Fibroblast of skin of back (primary cell): ENCODE results near the gene PRUNE2.
A peak's percentile ranks its signal among the peaks of the same experiment; 100 is the strongest.

Source experiments
- DNase-seq: peaks from one replicate; pipeline ENCODE4 v3.0.0-alpha.2; 2013

Gene PRUNE2

DNA sequence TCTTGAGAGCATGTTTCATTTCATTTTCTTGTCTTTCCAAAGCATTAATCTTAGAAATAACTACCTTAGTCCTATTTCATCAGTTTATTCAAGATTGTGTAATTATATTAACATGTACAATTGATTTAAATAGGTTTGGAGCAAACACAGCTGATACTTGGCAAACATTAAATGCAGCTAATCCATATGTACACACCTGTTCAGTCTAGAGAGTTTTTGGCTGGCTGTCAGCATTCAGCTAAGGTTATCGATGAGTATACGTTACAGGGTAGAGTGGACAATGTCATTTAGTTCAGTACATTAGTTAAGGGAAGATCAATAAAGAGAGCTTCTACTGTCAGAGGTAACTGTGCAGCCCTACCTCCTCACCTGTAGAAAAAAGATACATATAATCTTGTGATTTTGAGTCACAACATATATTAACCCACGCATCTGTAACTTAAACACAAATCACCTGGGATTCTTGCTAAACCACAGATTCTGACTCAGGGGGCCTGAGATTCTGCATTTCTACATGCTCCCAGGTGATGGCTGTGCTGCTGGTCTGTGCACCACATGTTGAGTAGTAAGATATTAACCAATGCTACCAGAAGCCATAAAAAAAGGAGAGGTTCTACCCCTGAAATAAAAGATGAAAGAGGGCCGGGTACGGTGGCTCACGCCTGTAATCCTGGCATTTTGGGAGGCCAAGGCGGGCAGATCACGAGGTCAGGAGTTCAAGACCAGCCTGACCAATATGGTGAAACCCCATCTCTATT lies 175.8 kb downstream of the PRUNE2 start:
- no peak for DNase-seq

DNA sequence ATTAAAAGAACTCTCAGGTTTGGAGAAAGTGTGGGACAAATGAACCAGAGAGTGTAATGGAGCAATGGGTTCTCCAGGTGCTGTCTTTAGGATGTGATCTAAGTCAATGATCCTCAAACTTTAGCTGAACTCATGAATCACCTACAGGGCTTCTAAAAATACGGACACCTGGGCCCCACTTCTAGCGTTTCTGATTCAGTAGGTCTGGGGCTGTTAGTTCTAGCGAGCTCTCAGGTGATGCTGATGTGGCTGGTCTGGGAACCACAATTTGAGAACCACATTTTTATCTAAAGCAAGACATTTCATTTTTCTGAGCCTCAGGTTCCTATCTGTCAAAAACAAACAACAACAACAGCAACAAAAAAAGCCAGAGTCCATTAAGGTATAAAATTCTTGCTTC lies 176.8 kb downstream of the PRUNE2 start:
- DNase-seq: no peak

DNA sequence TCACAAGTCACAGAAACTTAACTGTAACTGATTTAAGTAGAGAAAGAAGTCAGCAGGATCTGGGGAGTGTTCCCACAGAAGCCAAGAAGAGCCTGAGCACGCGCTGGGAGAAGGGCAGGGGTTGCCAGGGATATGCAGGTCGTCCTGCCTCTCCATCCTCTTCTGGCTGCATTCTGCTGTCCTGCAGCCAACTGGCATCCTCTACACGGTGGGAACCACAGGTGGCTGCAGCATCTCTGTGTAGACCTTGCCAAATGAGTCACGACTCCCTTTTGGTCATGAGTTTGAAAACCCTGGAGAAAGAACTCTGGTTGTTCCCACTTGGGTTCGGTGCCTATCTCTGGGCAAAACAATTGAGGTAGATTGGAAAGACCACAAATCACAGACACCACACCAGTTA lies 180.0 kb downstream of the PRUNE2 start:
- no peak for DNase-seq

DNA sequence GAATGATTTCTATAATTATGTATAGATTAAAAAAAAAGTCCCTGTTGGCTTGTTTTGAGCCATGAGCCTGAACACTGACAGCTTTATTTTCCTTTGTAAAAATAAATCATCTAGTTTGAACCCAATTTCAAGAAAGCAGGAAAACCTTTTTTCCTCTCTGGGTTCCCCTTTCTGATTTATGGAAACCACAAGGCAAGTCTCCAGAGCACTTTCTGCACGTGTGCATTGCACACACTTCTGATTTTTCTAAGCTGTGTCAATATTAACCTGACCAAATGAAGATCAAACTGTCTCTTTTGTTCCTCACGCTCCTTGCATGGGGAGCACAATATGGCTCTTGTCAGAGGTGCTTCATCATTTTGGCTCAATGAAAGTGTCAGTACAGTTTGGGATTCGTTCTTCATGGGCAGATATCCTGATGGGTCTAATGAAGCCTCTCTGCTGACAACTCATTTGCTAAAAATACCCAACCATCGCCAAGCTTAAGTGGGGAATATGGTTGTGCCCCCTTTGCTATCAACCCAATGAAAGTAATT lies 180.8 kb downstream of the PRUNE2 start:
- DNase-seq: no peak

DNA sequence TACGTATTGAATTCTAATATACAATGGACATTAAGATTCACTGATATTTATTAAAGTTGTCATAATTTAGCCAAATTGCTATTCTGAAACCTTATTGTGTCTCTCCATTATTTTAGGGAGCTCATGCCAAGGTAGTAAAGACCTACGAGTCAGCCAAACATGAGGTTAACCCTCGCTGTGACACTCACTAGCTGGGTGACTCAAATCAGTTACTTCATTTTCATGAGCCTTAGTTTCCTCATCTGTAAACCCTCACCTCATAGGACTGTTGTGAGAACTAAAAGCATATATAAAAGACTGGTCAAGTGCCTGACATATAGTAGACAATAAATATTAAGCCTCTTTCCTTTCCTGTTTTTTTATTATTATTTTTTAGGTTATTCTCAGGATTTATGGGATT lies 185.7 kb downstream of the PRUNE2 start:
- no peak for DNase-seq

DNA sequence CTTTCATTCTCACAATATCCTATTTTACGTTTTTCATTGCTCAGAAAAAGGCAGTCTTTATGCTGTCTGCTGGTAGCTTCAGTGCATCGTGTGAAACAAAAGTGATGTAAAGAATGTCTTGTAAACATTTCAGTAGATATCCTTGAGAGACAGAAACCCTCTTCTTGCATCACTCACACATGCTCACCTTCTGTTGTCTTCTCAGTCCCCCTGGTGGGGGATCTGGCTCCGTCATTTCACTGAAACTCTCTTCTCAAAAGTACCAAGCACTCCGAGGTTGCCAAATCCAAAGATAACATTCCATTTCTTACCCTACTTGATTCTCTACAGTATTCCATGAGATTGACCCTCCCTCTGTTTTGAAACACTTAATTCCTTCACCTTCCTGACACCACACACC lies 187.7 kb downstream of the PRUNE2 start:
- no peak for DNase-seq

DNA sequence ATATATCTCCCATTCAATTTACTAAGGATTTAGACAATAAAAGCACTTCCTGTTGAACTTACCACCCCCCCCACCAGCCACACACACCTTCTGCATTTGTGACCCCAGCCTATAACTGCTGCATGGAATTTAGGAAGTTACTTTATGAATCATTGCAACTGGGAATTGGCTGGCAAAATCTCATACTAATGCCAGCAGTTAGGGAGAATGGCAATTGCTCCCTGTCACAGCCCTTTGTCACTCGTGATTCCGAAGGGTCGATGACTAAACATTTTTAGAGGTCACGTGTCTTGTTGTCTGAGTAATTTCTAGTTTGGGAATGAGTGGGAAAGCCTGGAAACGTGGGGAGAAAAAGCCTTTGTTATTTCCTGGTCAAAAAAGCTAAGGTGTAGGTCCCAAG lies 188.3 kb downstream of the PRUNE2 start:
- peak; percentile 74 for DNase-seq

DNA sequence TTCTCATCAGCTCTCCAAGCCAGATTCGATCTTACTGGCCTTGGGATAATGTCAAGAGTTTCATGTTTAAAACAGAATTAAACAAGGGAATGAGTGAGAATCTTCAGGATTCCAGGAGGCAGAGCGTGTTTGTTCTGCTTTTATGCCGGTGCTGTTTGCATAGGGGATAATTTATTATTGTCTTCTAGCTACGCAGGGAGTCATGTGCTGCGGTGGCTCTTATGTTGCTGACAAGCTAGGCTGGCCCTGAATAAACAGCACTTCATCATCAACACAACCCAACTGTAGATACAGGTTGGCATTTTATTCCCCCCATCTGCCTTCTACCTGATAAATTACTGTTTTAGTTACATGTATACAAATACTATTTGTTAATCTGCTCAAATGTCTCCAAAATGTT lies 188.7 kb downstream of the PRUNE2 start:
- DNase-seq: no peak

DNA sequence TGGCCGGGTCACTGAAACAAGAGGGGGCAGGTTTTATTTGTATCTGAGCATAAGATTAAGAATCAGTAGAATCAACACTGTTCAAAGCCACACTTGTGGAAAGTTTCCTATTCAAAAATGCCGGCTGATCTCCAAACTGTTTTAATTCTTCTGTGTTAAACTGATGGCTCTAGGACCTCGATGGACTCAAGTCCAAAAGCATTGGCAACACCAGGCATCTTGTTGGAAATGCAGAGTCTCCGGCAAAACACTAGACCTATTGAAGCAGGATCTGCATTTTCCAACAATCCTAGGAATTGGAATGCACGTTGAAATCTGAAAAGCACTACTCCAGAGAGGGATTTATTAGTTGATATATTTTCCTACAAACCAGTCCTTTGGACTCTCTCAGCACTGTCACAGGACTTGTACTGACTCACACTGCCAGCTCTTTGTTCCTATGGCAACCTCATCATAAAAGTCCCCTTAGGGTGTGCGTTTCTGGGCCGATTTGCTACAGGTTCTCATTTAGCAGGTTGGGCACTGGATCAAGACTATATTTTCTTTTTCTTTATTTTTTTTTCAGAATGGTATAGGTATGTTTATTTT lies 189.7 kb downstream of the PRUNE2 start:
- DNase-seq: no peak

DNA sequence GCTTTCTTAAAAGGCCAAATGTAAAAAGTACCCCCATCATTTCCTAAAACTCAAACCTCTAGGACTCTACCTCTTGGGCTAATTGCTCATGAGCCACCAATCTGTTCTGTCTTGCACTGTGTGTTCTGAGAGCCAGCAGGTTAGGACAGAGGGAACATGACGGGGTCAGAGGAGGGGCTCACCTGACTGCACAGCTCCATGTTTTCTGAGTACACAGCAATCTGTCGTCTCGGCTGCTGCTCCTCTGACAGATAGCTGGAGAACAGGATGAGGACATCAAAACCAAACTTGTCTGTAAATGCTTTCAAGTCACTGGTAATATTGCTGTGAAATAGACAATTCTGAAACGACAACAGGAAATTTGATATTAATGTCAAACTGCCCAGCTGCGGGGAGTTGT lies 192.5 kb downstream of the PRUNE2 start:
- DNase-seq: no peak

DNA sequence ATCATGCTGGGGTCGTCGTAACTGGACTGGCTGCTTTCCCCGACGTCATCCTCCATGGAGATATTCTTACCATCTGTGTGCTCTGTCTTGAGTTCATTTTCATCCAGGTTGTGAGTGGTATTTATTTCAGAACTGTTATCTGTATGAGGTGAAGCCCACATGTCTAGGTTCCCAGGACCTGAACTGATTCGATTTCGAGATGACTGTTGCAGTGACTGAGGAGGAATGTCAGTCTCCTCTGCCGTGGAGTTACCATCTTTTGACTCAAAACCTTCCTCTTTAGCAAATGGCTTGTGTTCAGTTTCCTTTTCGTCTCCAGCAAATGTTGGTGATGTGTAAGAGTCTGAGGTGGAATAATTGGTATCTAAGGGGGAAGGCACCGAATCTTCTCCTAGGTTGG lies 196.9 kb downstream of the PRUNE2 start:
- no peak for DNase-seq

DNA sequence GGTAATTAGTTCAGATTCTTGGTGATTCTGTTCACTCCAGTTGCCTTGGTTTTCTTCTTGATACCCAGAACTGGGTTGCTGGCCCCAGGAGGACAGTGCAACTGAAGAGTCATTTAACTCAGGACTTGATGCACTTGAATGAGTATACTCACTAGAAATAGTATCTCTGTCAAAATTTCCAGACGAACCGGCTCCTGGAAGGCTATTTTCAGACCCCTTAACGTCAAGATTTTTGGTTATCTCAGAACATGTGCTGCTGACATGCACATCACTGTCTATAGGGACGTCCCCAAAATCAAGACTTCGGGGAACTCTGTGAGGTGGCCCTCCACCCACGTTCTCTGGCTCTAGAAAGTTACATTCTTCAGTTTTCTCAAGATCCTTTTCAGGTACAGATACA lies 198.4 kb downstream of the PRUNE2 start:
- no peak for DNase-seq

DNA sequence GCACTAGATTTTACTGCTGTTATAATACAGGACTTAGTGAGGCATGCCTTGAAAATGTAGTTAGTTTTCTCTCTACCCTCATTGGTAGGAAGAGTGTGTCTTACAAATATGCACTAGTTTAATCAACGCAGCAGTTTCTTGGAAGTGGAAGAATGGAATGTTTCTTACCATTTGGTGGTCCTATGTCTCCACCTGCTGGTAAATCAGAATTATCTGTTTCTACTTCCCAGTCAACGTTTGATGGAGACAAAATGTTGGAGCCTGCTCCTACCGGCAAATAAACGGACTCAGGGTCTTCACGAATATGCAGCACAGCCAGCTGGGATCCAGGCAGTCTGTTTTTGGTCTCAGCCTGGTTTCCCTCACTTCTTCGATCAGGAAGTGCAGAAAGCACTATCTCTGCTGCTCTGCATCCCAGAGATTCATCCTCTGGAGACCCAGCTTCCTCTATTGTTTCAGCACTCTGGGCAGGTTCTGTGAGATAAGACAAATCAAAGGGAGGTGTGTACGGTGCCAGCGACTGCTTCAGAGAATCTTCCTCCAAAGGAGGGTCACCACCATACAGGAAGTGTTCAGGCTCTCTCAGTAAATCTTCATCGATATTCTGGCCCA lies 201.2 kb downstream of the PRUNE2 start:
- peak; percentile 81 for DNase-seq

DNA sequence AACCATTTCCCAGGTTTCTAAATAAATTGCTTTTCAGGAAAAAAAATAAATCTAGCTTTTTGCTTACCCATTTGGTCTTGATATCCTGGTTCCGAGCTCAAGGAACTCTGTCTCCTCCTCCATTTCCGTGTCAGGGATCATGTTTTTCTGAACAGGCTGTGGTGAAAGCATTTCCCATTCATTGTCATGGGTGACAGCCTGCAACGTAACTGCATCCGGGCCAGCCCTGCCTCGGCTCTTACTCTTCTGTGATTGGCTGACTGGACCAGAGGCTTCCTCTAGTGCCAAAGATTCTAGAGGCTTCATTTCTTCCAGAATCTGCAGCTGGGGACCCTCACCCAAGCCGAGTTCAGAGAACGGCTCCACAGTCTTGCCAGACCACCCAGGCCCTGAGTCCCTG lies 202.6 kb downstream of the PRUNE2 start:
- DNase-seq: no peak

DNA sequence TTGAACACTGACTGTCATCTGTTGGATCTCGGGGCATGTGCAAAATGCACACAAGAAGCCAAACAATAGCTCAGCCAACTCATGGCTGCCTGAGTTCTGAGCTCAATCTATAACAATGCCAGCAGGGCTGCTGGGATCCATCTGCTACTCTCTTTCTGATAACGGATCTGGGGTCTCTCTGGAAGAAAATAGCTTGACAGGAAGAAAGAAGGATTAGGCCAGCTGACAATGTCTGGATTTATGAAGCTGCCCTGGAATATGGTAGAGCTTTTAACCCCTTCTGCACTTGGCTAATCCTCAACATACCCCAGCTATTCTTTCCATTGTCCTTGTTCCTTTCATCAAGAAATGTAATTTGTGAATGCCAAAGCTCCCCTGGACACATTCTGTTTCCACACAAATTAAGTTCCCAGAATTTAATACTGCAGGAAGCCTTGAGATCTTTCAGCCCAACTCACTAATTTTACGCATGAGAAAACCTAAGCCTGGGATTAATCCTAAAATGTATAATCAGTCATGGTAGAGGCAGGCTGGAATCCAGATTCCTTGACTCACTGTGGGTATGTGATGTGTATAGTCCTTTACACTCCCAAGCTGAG lies 204.4 kb downstream of the PRUNE2 start:
- DNase-seq: peak; percentile 23

DNA sequence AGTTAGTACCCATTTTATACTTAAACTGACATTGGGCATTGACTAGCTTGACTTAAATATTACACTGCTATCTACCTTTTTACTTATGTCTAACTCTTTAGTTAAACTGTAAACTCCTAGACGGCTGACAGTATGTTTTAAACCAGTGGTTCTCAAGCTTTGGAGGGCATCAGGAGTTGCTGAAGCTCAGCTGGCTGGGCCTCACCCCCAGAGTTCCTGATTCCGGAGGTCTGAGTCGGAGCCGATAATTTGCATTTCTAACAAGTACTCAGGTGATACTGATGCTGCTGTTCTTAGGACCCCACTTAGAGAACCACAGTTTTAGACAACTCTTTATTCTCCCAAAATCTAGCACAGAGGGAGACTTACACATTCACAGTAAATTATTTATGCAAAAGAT lies 205.0 kb downstream of the PRUNE2 start:
- DNase-seq: no peak

DNA sequence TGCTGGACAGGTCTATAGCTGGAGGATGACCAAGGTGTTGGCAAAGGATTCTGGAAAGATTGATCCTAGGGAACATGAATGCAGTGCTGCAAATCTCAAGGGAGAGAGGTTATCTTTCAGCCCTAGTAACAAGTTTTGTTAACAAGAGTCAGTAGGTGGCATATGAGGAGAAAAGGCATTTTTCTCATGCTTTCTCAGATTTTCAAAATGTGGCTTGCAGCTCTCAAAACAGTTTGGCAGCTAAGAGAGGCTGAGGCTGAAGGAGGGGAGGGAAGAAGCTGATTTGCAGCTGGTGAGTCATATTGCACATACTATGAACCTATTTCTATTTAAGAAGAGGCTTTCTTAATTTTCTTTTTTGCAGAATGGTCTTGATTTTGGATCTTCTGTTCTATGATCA lies 205.9 kb downstream of the PRUNE2 start:
- peak; percentile 76 for DNase-seq

DNA sequence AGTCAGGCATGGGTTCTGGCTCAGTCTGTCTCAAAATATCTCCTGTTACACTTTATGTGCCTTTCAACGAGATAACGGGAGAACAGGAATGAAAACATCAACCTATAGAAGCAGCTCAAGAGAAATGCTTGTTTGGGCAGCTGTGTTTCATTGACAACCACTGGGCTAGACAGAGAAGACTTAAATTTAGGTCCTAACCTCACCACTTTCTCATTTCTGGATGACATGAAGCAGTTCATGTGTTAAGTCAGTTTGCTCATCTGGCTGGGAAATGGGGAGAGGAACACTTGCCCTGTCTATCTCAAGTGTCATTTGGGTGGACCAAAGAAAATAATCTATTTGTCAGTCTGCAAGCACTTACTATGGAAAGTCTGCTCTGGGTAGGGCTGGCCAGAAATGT lies 208.4 kb downstream of the PRUNE2 start:
- no peak for DNase-seq

DNA sequence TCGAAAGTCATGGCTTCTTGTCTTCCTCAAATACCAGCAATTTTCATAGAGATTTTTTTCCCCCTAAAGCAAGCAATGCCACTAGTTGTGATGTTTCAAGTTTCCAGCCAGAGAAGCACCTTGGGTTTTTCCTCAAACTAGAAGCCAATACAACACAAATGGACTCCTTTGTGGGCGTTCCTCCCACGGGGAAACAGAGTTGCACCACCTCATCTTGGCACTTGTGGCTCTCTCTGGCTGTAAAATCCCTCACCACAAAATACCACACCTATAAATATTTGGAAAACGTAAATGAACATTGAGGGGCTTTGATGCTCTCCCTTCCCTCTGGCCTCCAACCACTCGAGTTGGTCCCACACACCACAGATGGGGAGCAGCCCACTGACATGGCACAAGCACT lies 208.8 kb downstream of the PRUNE2 start:
- DNase-seq: no peak

DNA sequence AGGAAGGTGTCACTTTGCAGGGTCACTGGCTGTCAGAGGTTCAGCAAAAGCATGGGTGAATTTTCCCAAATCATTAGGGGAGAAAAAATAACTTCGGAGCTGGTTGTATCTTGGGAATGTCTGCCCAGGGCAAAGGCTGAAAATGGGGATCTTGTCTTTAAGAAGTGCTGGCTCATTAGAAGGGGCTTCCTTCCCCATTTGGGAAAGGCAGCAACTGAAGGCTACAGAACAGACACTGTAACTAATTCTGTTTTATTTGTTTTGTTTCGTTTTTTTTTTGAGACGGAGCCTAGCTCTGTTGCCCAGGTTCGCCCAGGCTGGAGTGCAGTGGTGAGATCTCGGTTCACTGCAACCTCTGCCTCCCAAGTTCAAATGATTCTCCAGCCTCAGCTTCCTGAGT lies 212.0 kb downstream of the PRUNE2 start:
- DNase-seq: no peak

DNA sequence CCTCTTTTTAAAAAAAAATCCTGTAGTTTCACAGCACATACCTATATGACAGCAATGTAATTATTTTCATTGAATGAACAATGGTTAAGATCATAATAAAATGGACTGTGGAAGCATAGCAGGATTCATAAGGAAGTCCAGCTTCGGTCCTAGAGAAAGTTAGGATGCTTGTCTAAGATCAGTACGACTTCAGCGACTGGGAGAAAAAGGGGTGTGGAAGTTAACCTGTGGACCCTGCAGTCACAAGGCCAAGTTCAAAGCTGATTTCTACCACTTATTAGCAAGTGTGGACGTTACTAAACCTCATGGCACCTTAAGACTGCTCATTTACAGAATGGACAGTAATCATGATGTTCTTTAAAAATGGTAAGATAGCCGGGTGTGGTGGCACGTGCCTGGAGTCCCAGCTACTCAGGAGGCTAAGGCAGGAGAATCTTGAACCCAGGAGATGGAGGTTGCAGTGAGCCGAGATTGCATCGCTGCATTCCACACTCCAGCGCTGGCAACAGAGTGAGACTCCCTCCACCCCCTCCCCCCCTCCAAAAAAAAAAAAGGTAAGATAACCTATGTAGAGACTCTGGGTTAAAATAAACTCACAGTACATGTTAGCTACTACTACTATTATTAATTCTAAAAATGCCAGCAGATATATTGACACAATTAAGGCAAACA lies 213.3 kb downstream of the PRUNE2 start:
- DNase-seq: no peak

DNA sequence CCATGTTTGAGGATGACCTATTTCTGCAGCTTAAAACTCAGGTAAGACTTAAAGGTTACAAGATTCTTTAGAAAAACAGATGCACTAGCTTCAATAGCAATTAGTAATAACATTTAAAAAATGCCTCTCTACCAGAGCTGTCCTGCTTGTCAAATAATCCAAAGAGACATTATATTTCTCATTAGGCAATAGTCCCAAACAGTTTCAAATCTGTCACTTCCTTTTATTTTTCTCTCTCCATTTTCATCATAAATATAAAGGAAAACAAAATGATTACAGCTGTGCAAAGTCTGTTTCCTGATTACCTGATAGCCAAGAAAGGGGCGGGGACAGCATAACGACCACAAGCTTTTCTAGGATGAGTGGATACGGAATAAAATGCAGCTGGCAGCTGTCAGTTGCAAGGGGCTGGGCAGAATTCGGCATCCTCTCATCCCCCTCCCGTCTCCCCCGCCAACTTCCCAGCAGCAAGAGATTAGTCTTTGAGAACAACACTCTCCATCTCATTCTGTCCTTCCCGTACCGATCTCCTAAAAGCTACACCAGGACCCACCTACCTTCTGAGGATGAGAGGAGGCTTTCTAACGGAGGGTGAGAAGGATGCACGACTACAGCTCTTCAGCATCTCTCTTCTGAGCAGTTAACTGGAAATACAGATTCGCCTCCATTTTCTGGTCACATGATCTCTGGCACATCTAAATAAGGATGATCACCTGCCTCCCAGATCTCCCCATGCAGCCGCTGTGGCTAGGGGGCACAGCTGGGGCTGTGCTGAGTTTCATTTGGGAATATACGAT lies 214.2 kb downstream of the PRUNE2 start:
- no peak for DNase-seq
